Glomerular visceral epithelial cell (primary cell): ENCODE data around the gene MCTP2.
"Not testable (repeated sequence)": the region's sequence is repeated elsewhere in the genome, so short reads cannot be mapped to it uniquely, and the experiment has no call there.

ENCODE experiments used
- DNase-seq: peaks from one replicate; pipeline ENCODE4 v3.0.0-alpha.2; 2016; ENCODE audit errors: extremely low spot score

The MCTP2 gene

DNA sequence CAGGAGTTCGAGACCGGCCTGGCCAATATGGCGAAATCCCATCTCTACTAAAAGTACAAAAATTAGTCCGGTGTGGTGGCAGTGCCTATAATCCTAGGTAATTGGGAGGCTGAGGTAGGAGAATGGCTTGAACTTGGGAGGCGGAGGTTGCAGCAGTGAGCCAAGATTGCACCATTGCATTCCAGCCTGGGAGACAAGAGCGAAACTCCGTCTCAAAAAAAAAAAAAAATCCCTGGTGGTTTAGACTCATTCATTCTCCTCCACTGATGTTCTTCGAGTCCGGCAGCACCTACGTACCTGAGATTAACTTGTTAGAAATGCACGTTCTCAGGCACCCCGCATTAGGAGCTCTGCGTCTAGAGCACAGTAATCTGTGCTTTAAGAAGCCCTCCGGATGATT, 3.7 kb downstream of the MCTP2 start:
- DNase-seq: no peak

GRCh38 chr15:94235646-94236045, 4.3 kb downstream of the MCTP2 start:
- no peak for DNase-seq

DNA sequence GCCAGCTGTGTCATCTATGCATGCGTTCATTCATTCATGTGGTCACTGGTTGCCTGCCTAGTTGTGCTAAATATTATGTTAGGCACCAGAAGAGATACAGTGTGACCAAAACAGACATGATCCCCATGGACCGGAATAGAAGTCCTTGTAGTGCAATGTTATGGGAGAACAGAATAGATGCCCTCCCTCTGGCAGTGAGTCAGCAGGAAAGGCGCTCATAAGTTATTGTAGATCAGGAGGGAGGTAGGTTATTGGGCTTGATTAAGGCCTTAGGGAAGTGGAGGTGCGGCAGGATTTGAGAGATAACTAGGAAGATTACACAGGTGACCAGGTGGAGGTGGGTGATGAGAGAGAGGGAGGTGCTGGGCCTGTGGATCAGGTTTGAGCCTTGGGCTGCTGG, 5.2 kb downstream of the MCTP2 start:
- DNase-seq: no peak

- peak; percentile 47 for DNase-seq
Measured at GRCh38 chr15:94237903-94238302, 6.5 kb downstream of the MCTP2 start.

GRCh38 chr15:94238539-94239118, 7.3 kb downstream of the MCTP2 start:
- no peak for DNase-seq

DNA sequence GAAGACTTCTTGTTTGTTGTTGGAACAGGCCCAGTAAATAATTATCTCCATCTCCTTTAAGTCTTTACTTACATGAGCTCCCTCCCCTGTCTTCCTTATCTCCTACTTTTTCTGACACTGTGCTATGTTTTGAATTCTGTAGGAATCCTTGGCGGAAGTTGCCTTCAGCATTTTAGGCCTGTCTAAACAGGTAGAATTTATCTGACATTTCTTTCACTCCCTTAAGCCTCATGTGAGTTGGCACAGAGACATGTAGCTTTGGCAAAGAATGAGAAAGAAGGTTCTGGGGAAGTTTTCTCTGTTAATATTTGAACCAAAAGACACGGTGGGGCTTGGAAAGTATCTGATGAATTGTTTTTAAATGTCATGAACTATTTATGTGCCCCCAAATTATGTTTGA, 8.1 kb downstream of the MCTP2 start:
- no peak for DNase-seq

DNA sequence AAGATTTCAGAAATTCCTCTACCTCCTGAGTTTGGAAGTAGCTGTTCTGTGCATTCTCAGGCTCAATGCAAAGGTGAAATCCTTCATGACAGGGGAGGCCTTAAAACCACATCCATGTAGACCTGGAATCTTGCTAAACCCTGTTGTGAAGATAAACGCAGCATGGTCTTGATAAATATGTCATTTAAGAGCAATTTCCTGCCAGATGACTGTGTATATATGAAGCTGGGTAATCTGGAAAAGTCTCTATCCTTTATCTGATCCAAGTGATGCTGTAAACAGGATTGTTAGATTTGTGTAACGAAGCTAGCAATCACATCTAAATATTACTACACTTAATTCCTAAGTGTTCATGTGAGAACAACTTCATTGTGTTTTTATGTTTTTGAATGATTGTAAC, 9.1 kb downstream of the MCTP2 start:
- DNase-seq: no peak

DNA sequence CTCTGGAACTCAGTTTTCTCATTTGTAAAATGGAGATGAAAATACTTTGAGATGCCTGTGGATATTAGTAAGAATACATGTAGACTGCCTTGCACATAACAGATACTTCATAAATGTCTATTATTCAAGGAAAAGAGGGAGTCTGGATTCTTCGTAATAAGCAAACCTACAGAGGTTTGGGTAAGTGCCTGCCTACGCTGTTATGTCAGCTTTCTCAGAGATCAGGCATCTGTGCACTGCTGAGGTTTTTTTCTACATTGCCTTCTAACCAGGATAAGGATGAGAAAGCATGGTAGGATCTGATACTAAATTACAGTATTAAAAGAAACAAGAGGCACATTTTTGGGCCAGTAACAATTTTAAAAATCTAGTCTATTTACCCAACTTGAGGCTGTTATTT, 10.9 kb downstream of the MCTP2 start:
- DNase-seq: no peak

DNA sequence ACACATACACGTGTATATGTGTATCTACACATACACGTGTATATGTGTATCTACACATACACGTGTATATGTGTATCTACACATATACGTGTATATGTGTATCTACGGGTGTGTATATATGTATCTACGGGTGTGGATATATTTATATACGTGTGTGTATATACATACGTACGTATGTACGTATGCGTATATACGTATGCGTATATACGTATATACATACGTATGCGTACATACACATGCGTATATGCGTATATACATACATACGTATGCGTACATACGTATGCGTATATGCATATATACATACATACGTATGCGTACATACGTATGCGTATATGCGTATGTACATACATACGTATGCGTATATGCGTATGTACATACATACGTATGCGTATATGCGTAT, 11.6 kb downstream of the MCTP2 start:
- DNase-seq: not testable (repeated sequence)

GRCh38 chr15:94243418-94243817, 12.1 kb downstream of the MCTP2 start:
- no peak for DNase-seq

- DNase-seq: no peak
Measured at GRCh38 chr15:94246016-94246415, 14.7 kb downstream of the MCTP2 start.

DNA sequence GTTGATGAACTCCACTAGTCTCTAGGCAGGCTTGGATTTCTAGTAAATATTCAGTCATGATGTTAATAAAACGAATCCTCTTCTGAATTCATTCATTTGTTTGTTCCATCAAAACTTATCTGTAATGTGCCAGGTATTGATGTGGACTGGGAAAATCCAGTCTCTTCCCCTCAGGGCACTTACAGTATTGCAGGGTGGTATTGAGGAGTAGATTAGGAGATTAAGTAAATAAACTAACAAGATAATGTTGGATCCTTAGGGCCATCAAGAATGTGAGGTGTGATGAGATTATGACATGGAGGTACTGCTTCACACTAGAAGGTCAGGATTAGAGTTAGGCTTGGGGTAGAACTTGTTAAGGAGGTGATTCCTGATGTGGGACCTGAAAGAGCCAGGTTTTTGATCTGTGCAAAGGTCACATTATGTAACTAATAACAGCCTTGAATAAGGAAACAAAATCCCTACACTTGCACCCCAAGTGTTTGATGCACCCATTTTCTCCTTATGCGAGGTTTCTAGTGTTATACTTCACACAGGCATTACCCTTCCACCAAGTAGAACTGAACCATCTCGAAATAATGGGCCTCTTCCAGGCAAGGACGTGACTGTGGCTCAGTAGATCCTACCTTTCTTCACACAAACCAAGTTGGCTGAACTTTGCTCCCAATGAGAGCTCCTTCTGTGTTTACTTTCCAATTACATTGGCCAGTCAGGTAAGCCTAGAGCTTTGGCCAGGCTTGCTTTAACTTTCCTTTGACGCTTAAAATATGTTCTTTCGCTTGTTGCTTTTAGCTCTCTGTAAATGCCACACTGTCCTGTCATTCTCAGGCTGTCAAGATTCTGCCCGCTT, 16.7 kb downstream of the MCTP2 start:
- no peak for DNase-seq

DNA sequence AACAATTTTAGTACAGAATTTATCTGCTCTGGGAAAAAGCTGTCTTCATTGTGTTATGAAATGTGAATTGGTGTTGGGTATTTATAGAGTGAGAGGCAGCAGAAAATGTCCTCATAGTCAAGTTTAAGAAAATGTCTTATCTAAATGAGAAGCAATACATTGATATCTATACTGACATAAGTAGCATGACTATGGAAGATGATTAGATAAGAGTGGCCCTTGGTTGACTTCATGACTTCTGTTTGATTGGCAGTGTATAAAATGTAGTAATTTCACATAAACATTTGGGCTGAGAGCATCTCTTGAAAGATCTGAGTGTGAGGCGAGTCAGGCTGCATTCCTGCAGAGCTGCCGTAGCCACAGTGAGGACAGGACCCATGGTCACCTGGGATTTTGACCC, 19.4 kb downstream of the MCTP2 start:
- DNase-seq: no peak

- no peak for DNase-seq
Measured at GRCh38 chr15:94252223-94252766, 20.9 kb downstream of the MCTP2 start.

DNA sequence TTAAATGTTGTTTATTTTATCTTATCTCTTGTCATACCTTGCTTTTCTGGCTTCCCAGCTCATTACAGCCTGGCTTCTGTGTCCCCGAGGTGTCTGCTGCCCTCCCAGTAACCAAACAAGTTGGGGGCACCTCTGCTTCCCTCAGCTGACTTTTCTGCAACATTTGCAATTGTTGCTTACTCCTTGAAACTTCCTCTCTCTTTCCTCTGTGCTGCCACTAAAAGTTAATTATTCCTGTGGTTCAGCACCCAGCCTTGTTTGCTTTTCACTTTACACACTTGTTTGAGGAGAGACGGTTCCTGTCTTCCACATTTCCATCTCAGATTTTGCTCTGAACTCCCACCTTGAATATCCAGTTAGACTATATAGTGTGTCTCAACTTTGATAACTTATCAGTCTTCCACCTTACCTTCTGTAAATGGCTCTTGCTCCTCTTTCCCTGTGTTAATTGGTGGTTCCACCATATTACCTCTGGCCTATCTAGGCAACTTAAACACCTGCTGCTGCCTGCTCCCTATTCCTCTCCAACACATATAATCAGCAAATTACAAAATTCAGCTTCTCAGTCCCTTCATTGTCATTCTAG, 21.6 kb downstream of the MCTP2 start:
- no peak for DNase-seq

GRCh38 chr15:94253742-94254141, 22.4 kb downstream of the MCTP2 start:
- DNase-seq: no peak

GRCh38 chr15:94255540-94255939, 24.2 kb downstream of the MCTP2 start:
- no peak for DNase-seq

- DNase-seq: no peak
Measured at GRCh38 chr15:94256511-94256910, 25.1 kb downstream of the MCTP2 start.

DNA sequence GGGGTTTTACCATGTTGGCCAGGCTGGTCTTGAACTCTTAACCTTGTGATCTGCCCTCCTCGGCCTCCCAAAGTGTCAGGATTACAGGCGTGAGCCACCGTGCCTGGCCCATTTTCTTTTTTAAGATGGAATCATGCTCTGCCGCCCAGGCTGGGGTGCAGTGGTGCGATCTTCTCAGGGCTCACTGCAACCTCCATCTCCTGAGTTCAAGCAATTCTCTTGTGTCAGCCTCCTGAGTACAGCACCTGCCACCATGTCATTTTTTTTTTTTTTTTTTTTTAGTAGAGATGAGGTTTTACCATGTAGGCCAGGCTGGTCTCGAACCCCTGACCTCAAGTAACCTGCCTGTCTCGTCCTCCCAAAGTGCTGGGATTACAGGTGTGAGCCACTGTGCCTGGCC, 26.4 kb downstream of the MCTP2 start:
- DNase-seq: not testable (repeated sequence)

- DNase-seq: no peak
Measured at GRCh38 chr15:94258246-94258645, 26.9 kb downstream of the MCTP2 start.

GRCh38 chr15:94259121-94259751, 27.9 kb downstream of the MCTP2 start:
- no peak for DNase-seq

DNA sequence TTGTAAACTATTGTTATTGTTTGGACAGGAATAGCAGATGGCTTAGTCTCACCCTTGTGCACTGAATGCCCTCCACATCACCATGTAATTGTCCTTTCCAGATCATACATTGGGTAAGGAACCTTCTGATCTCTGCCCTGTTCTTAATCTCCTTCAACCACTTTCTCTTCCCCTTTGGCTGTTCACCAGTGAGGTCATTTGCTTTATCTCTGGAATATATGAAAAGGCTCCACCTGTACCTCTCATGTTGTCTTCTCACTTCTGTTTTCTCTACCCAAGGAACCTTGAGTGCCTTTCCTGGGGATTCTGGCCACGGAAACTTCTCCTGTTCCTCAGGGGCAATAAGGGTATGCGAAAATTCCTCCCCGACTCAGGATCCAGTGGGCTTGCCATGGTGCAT, 28.5 kb downstream of the MCTP2 start:
- no peak for DNase-seq
